HG03097 (cell line): Measurements from ENCODE around the gene THAP7.
A peak's percentile ranks its signal among the peaks of the same experiment; 100 is the strongest.
"Not testable (repeated sequence)": the region's sequence is repeated elsewhere in the genome, so short reads cannot be mapped to it uniquely, and the experiment has no call there.

Experiments used
- ATAC-seq: cut with Tn5 transposase; IDR thresholded peaks from one replicate; pipeline ENCODE4 v1.9.1; 2021; ENCODE audit not compliant: unreplicated experiment, low FRiP score

THAP7 gene

GRCh38 chr22:21001601-21002325, at the start of gene THAP7:
THAP7 (minus strand) TSS chr22:21002118; CDS start chr22:21001911, 207 bp downstream.
- ATAC-seq, result peak; percentile 79

DNA sequence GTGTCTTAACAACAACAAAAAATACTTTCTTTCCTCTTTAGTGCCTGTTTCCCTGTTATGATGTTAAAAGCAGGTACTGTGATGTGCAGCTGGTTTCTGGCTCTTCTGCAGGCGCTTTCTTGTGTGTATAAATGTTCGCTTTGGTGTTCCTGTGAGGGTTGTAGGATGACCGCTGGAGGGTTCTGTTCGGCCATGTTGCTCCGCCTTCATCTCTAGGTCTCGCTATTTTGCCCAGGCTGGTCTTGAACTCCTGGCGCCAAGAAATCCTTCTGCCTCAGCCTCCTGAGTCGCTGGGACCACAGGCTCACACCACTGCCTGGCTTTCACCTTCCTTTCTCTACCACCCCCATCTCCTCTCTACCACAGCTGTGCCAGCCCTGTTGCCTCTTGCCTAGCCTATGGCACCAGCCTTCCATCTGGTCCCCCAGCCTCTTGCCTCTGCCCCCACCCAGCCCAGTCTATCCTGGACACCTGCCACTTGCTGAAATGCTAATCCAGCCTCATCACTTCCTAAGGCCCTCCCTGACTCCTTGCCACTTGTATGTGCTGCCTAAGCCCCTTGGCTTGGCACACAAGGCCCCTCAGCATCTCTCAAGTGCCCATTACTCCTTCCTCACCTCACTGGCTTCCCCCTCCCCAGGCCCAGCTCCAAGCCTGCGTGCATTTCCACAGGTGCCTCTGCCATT, 49.4 kb upstream of the THAP7 start:
- ATAC-seq, result no peak

DNA sequence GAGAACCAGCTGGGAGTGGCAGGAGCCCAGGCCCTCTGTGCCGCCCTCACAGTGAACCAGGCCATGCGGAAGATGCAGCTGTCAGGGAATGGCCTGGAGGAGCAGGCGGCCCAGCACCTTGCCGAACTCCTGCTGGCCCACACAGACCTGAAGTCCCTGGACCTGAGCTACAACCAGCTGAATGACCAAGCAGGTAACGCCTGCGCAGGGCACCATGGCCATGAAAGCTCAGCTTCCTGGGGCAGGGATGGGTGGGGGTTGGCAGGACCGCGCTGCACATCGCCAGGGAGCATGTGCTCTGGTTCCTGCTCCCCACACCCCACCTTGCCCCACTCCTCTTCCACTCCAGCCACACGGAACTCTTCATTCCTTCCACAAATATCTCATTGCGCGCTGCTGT, 47.0 kb upstream of the THAP7 start:
- ATAC-seq, result not testable (repeated sequence)

- not testable (repeated sequence) for ATAC-seq
These were observed 46.5 kb upstream of the THAP7 start for GRCh38 chr22:21048448-21048847.

DNA sequence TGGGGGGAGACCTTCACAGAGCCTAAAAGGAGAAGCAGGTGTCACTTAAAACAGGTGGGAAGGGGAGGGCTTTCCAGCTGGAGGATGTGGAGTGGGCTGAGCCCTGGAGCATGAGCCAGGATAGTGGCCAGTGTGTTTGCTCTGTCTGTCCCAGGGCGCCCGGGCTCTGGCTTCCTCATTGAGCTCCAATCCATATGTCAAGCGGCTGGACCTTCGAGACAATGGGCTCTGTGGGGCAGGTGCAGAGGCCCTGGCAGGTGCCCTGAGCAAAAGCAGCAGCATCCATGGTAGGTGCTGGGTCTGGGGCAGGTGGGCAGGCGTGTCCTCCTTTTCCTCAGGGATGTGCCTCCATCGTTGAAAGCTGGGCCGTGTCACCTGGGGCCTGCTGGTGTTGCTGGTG, 45.8 kb upstream of the THAP7 start:
- ATAC-seq, result no peak

- no peak for ATAC-seq
These were observed 45.2 kb upstream of the THAP7 start for GRCh38 chr22:21047035-21047661.

DNA sequence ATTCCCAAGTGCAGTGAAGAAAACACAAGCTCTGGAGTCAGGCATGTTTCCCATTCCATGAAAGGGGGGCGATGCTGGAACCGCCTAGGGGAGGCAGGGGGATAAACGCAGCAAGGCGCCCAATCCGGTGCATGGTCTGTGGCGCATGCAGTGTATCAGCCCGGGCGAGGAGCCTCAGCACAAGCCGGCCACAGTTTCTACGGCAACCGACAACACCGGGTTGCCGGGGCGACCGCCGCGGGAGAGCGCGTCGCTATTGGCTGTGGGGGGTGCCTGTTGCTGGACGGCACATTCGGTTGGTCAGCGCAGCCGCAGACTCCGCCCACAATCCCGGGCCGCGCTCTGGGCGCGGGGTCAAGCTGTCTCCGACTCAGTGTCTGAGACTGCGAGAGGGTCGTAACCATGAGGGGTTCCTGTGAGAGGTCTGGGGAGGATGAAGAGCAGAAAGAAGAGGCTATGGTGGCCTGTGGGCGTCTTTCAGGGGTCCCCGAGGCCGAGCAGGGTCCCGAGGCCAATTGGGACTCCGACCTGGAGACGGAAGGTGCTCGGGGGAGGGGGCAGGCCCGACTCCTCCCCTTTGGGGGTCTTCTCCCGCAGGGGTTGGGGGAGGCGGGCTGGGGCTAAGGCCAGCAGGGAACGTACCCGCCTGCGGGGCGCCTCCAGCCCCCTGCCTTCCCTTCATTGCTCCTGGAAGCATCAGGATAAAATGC, 43.8 kb upstream of the THAP7 start, which contains the start of gene LRRC74B:
Gene LRRC74B, plus strand, starts transcription at position 362 of the 710 bp plus-strand sequence. Its CDS starts 41 bp downstream, at position 403.
- no peak for ATAC-seq

- no peak for ATAC-seq
These were observed 43.1 kb upstream of the THAP7 start for GRCh38 chr22:21044931-21045584.

DNA sequence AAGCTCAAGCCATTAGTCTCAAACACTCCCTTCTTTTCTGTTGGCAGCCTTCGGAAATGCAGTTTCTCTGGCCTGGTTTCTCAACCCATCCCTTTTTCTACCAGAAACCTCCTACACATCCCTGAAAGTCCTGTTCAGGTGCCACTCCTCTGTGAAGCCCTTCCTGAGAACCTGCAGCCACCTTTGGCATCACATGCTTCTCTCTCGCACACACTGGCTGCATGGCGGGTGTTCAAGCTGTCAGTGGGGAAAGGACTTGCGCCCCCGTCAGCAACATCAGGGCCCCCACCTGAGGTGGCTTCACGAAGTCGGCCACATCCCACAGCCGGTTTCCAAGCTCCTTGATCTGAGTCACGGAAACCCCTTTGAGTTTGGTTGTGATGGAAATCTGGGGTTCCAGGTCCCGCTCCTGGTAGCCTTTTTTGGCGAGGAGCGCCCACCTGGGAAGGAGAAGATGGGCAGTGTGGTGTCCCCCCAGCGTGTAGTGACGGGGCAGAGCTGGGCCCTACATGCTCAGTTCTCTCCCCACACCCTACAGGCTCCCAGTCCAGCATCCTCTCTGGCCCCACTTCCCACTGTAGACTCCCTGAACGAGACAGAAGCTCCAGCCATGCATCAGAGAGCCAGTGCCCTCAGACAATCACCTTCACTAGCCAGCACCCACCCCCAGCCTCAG, 42.1 kb upstream of the THAP7 start:
- no peak for ATAC-seq

GRCh38 chr22:21042978-21043859, 41.3 kb upstream of the THAP7 start:
- ATAC-seq, result no peak

GRCh38 chr22:21041937-21042336, 40.0 kb upstream of the THAP7 start:
- ATAC-seq, result no peak

DNA sequence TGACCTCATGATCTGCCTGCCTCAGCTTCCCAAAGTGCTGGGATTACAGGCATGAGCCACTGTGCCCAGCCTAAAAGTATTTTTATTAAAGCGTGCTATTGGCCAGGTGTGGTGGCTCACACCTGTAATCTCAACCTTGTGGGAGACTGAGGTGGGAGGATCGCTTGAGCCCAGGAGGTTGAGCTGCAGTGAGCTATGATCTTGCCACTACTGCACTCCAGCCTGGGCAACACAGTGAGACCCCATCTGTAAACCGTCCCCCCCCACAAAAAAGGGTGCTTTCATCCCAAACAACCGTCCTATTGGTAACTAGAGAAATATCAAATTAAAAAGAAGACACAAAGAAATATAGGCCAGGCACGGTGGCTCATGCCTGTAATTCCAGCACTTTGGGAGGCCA, 37.2 kb upstream of the THAP7 start:
- ATAC-seq, result not testable (repeated sequence)

DNA sequence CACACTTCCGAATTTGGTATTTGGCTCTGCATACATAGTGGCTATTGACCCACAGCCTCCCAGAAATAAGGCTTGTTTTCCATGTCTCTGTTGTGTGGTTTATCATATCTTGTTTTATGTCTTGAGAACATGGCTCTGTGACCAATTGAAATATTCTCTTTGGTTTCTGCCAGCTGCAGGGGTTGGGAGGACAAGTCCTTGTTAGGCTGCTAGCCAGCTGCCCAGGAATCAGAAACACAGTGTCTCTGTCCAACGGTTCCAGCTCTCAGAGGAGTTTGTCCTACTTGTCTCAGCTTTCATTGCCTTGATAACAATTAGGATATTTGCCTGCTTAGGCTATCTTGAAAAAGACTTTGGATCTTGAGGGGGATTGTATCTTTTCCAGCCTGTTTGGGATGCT, 36.5 kb upstream of the THAP7 start:
- ATAC-seq, result no peak

- no peak for ATAC-seq
These were observed 33.1 kb upstream of the THAP7 start for GRCh38 chr22:21034989-21035388.

DNA sequence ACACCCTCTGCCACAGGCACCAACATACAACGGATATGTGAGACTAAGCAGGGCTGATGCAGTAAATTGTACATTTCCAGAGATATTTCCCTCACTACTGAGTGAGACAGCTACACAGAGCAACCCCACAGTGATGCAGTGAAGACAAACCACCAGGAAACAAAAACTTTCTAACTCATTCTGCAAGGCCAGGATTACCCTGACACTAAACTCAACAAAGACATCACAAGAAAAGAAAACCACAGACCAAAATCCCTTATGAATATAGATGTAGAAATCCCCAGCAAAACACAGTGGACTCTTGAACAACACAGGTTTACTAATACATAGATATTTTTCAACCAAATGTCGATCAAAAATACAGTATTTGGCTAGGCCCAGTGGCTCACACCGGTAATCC, 32.0 kb upstream of the THAP7 start:
- no peak for ATAC-seq

- no peak for ATAC-seq
These were observed 31.2 kb upstream of the THAP7 start for GRCh38 chr22:21032868-21033688.

DNA sequence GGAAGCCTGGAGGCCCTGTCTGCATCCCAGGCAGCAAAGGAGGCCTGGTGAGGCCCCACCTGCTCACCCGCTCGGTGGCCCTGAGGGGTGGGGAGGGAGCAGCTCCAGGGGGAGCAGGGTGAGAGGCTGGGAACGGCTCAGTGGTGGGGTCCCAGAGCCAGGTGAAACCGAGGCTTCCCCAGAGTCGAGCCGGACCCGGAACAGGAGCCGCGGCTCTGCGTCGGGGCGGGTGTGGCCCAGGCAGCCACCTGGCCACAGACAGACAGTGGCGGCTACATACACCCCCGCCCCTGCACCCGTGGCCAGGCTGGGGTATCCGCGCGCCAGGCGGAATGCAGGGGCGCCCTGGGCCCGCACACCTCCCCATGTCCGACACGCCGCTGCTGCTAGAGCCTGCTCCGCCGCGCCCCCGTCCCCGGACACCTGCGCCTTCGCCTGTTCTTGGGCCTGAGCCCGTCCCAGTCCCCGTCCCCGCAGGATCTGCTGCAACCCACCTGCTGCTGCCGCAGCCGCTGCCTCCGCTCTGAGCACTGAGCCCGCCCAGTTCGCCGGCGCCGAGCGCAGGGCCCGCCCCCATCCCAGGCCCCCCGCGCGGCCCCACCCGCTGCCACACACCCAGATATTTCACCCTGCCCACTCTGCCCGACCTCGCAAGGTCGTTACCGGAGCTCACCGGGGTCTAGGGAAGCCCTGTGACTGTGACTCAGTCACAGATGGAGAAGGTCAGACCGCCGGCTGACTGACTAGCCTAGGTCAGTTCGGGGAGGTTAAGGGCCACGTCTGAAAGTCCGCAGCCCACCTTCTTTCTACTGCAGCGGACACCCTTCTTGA, 30.3 kb upstream of the THAP7 start, which contains the start of gene SLC7A4:
Gene SLC7A4, minus strand, starts transcription at position 525 of the 831 bp plus-strand sequence. CDS start 749 bp downstream, outside the sequence.
- ATAC-seq, result no peak
